ENCODE results near the gene KCNIP1.
A peak's percentile ranks its signal among the peaks of the same experiment; 100 is the strongest.
"Not testable (repeated sequence)": the region's sequence is repeated elsewhere in the genome, so short reads cannot be mapped to it uniquely, and the experiment has no call there.

KCNIP1 gene

GRCh38 chr5:170538096-170538465 is 34.3 kb downstream of the KCNIP1 start:
- no peak for DNase-seq

GRCh38 chr5:170538696-170539586 is 35.1 kb downstream of the KCNIP1 start:
- no peak for DNase-seq

- no peak for DNase-seq
Measured at GRCh38 chr5:170540271-170540670, 36.5 kb downstream of the KCNIP1 start.

GRCh38 chr5:170541146-170541769 is 37.4 kb downstream of the KCNIP1 start:
- DNase-seq = no peak

GRCh38 chr5:170542691-170543293 is 39.0 kb downstream of the KCNIP1 start:
- no peak for DNase-seq

- DNase-seq = no peak
Measured at GRCh38 chr5:170545313-170545712, 41.5 kb downstream of the KCNIP1 start.

GRCh38 chr5:170545811-170546210 is 42.0 kb downstream of the KCNIP1 start:
- no peak for DNase-seq

GRCh38 chr5:170546282-170546681 is 42.5 kb downstream of the KCNIP1 start:
- no peak for DNase-seq

GRCh38 chr5:170550382-170550781 is 46.6 kb downstream of the KCNIP1 start:
- DNase-seq = not testable (repeated sequence)

- no peak for DNase-seq
Measured at GRCh38 chr5:170551076-170551475, 47.3 kb downstream of the KCNIP1 start.

GRCh38 chr5:170551622-170552021 is 47.8 kb downstream of the KCNIP1 start:
- DNase-seq = no peak

GRCh38 chr5:170552621-170553115 is 48.8 kb downstream of the KCNIP1 start:
- DNase-seq = peak; percentile 42

GRCh38 chr5:170553218-170553617 is 49.4 kb downstream of the KCNIP1 start:
- no peak for DNase-seq

- no peak for DNase-seq
Measured at GRCh38 chr5:170554521-170555267, 50.9 kb downstream of the KCNIP1 start.

GRCh38 chr5:170557314-170557713 is 53.5 kb downstream of the KCNIP1 start:
- no peak for DNase-seq

GRCh38 chr5:170559296-170559695 is 55.5 kb downstream of the KCNIP1 start:
- no peak for DNase-seq

GRCh38 chr5:170560938-170561337 is 57.1 kb downstream of the KCNIP1 start:
- DNase-seq = no peak

GRCh38 chr5:170562166-170562874 is 58.5 kb downstream of the KCNIP1 start:
- DNase-seq = no peak

GRCh38 chr5:170562875-170563228 is 59.0 kb downstream of the KCNIP1 start:
- no peak for DNase-seq

- no peak for DNase-seq
Measured at GRCh38 chr5:170563824-170564567, 60.2 kb downstream of the KCNIP1 start.

GRCh38 chr5:170565072-170565471 is 61.3 kb downstream of the KCNIP1 start:
- DNase-seq = no peak

GRCh38 chr5:170569101-170569500 is 65.3 kb downstream of the KCNIP1 start:
- no peak for DNase-seq

All from T1000 (cell line).